K562 (cell line): ENCODE measurements around the gene C1orf56. TPM values are rescaled to one million over a fixed set of nuclear protein-coding genes. Genes with fewer than 3 reads are reported as not detected.

Experiments used
- ATAC-seq: fragments of 200-7000 bp; cut with Tn5 transposase; 3 replicates; pipeline ENCODE4 v1.9.1; 2020; ENCODE audit warnings: moderate library complexity
- BruUV-seq: library from RNA; stranded (reverse); fragments of 400-500 nt; replicated peaks from 2 replicates; lab custom pipeline; 2021; lab: Mats Ljungman, UMichigan
- CTCF ChIA-PET: fragments of 300-600 bp; formaldehyde crosslinking; extraction: SDS; loops from one replicate; lab custom pipeline; 2021; ENCODE audit warnings: low intra/inter-chr PET ratio; lab: Yijun Ruan, JAX
- POLR2A ChIA-PET: fragments of 300-600, 350-650 bp; sonication (Branson Sonifier 250); formaldehyde crosslinking; extraction: SDS; loops from one replicate; lab custom pipeline; 2021; ENCODE audit warnings: antibody characterized with exemption, inconsistent platforms; lab: Yijun Ruan, JAX
- DNase-seq, 4 experiments: peaks; one replicate each; pipeline versions ENCODE4 v3.0.0 to v3.0.0-alpha.2; 2011 to 2018; ENCODE audit warnings: low spot score in 3 of 4, mixed read lengths in 3 of 4; ENCODE audit errors: extremely low read depth in 1 of 4
- FAIRE-seq: peaks from 2 replicates; lab custom pipeline; 2011; peaks lifted over from hg19 to GRCh38; lab: Jason Lieb, UNC
- H2AFZ ChIP-seq: 2 replicates; pipeline ENCODE4 v1.6.0; 2011; ENCODE audit warnings: low read depth, low read length, control low read depth, inconsistent platforms
- H3K27ac ChIP-seq: fragments of 200-600 bp; 3 replicates; pipeline ENCODE4 v1.8.0; 2011; ENCODE audit warnings: low read depth, mild to moderate bottlenecking, control low read depth, inconsistent platforms, low read length, moderate library complexity, mixed read lengths; ENCODE audit errors: extremely low read depth
- H3K27me3 ChIP-seq, 2 experiments: fragments of 300-600 bp in 1 of 2; 2 replicates in 1 of 2; 3 replicates in 1 of 2; pipeline versions ENCODE4 v1.6.0 to v1.8.0; 2011; ENCODE audit warnings: inconsistent platforms in 2 of 2, low read length in 2 of 2, mild to moderate bottlenecking in 1 of 2, mixed read lengths in 1 of 2, moderate library complexity in 1 of 2; ENCODE audit not compliant: control insufficient read depth in 2 of 2, insufficient read depth in 2 of 2
- H3K36me3 ChIP-seq: fragments of 300-600 bp; 3 replicates; pipeline ENCODE4 v1.8.0; 2011; ENCODE audit warnings: mild to moderate bottlenecking, low read length, inconsistent platforms; ENCODE audit not compliant: control insufficient read depth, insufficient read depth
- H3K4me1 ChIP-seq, 2 experiments: fragments of 200-600 bp in 1 of 2; replicated peaks in 1 of 2; 2 replicates in 1 of 2; 3 replicates in 1 of 2; pipeline versions ENCODE4 v1.5.1 to v1.8.0; 2011; ENCODE audit warnings: inconsistent platforms in 2 of 2, low read length in 2 of 2, mild to moderate bottlenecking in 1 of 2, mixed read lengths in 1 of 2, moderate library complexity in 1 of 2; ENCODE audit not compliant: control insufficient read depth in 2 of 2, insufficient read depth in 2 of 2
- H3K4me2 ChIP-seq: 2 replicates; pipeline ENCODE4 v1.6.1; 2011; ENCODE audit warnings: low read length, control low read depth, inconsistent platforms, mixed read lengths; ENCODE audit not compliant: insufficient read depth
- H3K4me3 ChIP-seq: fragments of 200-600 bp; sonication (generic), shearing (Covaris generic); 2 replicates; pipeline ENCODE4 v1.5.1; 2016; ENCODE audit warnings: control low read depth, inconsistent platforms
- H3K79me2 ChIP-seq: fragments of 200-600 bp; 3 replicates; pipeline ENCODE4 v1.8.0; 2011; ENCODE audit warnings: low read length, inconsistent platforms; ENCODE audit not compliant: control insufficient read depth, insufficient read depth
- H3K9ac ChIP-seq, 2 experiments: 2 replicates each; pipeline versions ENCODE4 v1.6.0 to v1.6.1; 2011; ENCODE audit warnings: low read depth in 2 of 2, low read length in 2 of 2, control low read depth in 1 of 2, inconsistent platforms in 1 of 2, mild to moderate bottlenecking in 1 of 2, mixed read lengths in 1 of 2; ENCODE audit not compliant: insufficient read depth in 1 of 2
- H3K9me1 ChIP-seq: one replicate; pipeline ENCODE4 v1.6.0; 2011; ENCODE audit warnings: inconsistent platforms, mild to moderate bottlenecking, low read length, moderate library complexity; ENCODE audit not compliant: control insufficient read depth, insufficient read depth
- H3K9me3 ChIP-seq: replicated peaks from 2 replicates; pipeline ENCODE4 v1.5.1; 2011; ENCODE audit warnings: low read depth, low read length, inconsistent platforms; ENCODE audit not compliant: control insufficient read depth, insufficient read depth
- H4K20me1 ChIP-seq: replicated peaks from 2 replicates; pipeline ENCODE4 v1.6.1; 2011; ENCODE audit warnings: low read length, inconsistent platforms, mixed read lengths; ENCODE audit not compliant: control insufficient read depth, insufficient read depth
- ATF1 ChIP-seq, 2 experiments: fragments of 450-650 bp in 1 of 2; IDR thresholded peaks; 2 replicates each; pipeline ENCODE4 v1.6.1; 2016; ENCODE audit warnings: missing compliant biosample characterization in 1 of 2, missing genetic modification characterization in 1 of 2
- CBX8 ChIP-seq: fragments of 200-600 bp; sonication (generic); IDR thresholded peaks from 2 replicates; pipeline ENCODE4 v1.6.1; 2012; ENCODE audit warnings: borderline replicate concordance, mixed run types, low read depth, mild to moderate bottlenecking, moderate library complexity, mixed read lengths, low read length, control low read depth, inconsistent platforms; ENCODE audit not compliant: poor library complexity, severe bottlenecking; ENCODE audit errors: extremely low read depth
- E2F4 ChIP-seq: sonication (generic); formaldehyde crosslinking; IDR thresholded peaks from 2 replicates; pipeline ENCODE4 v1.8.0; 2022; ENCODE audit warnings: mild to moderate bottlenecking, low read depth, missing genetic modification reagents
- JUND ChIP-seq, 2 experiments: IDR thresholded peaks; 2 replicates in 1 of 2; 3 replicates in 1 of 2; pipeline ENCODE4 v1.6.1; 2011; ENCODE audit warnings: borderline replicate concordance in 2 of 2, low read depth in 2 of 2, low read length in 2 of 2, improper control_type of control experiment in 1 of 2, missing biosample characterization in 1 of 2, missing genetic modification characterization in 1 of 2, missing genetic modification reagents in 1 of 2
- NR3C1 ChIP-seq: sonication (generic); formaldehyde crosslinking; IDR thresholded peaks from 2 replicates; pipeline ENCODE4 v1.8.1; 2022; ENCODE audit warnings: missing genetic modification reagents
- NR4A1 ChIP-seq, 2 experiments: fragments of 250-450 bp in 1 of 2; fragments of 450-650 bp in 1 of 2; sonication (Bioruptor Pico) in 1 of 2; IDR thresholded peaks; 2 replicates each; pipeline versions ENCODE4 v1.4.0 to v1.6.1; 2016 to 2020; ENCODE audit warnings: mild to moderate bottlenecking in 2 of 2, missing compliant biosample characterization in 1 of 2, missing genetic modification characterization in 1 of 2, moderate library complexity in 1 of 2
- RCOR1 ChIP-seq, 2 experiments: IDR thresholded peaks; 2 replicates each; pipeline ENCODE4 v1.6.1; 2012; ENCODE audit warnings: low read depth in 2 of 2, low read length in 2 of 2, borderline replicate concordance in 1 of 2, improper control_type of control experiment in 1 of 2
- TCF7L2 ChIP-seq: fragments of 150-350 bp; IDR thresholded peaks from 2 replicates; pipeline ENCODE4 v1.6.1; 2016; ENCODE audit warnings: low read depth, mild to moderate bottlenecking, low read length, moderate library complexity
- TEAD1 ChIP-seq, 2 experiments: fragments of 450-650 bp in 1 of 2; sonication (generic) in 1 of 2; formaldehyde crosslinking; IDR thresholded peaks; 2 replicates each; pipeline versions ENCODE4 v1.4.0 to v1.8.0; 2020 to 2022; ENCODE audit warnings: mild to moderate bottlenecking in 2 of 2, missing genetic modification reagents in 1 of 2
- ZNF140 ChIP-seq: fragments of 250-450 bp; sonication (Bioruptor Pico); IDR thresholded peaks from 2 replicates; pipeline ENCODE4 v1.8.0; 2021; ENCODE audit warnings: moderate library complexity, mild to moderate bottlenecking, inconsistent platforms
- WGBS: fragments of 100-300 bp; shearing (Covaris generic); methylation state at CpG from one replicate; pipeline ENCODE4 v1.1.6; 2016; ENCODE audit warnings: low coverage, mixed read lengths; ENCODE audit not compliant: insufficient coverage; ENCODE audit errors: missing lambda C conversion rate; 5-methylcytosine and 5-hydroxymethylcytosine counted together
- in situ Hi-C: fragments of 300-500 bp; cut with MboI; formaldehyde crosslinking; loops from 4 replicates; pipeline ENCODE4 v1.15.0; 2018; ENCODE audit warnings: inconsistent platforms, mixed read lengths
- intact Hi-C: fragments of 100-400 bp; cut with micrococcal nuclease; formaldehyde crosslinking; loops from 2 replicates; pipeline ENCODE4 v1.14.2; 2022
- polyA plus RNA-seq, 8 experiments: library from polyadenylated mRNA; depleted of rRNA in 4 of 8; stranded (reverse) in 5 of 8; unstranded in 3 of 8; fragments of >200 nt; fragmentation: Nextera tagmentation in 2 of 8; fragmentation: Illumina TruSeq in 1 of 8; extraction: Ambion mirVana in 2 of 8; extraction: Trizol in 1 of 8; gene quantifications; 2 replicates each; pipeline versions ENCODE4 v1.2.1 to v1.2.3, GENCODE V29; 2011 to 2014; ENCODE audit warnings: inconsistent platforms in 1 of 8, missing spikeins in 1 of 8
- total RNA-seq, 7 experiments: library from RNA; depleted of rRNA in 6 of 7; stranded (reverse); fragments of >200 nt in 6 of 7; fragmentation: Illumina TruSeq in 2 of 7; extraction: Trizol in 2 of 7; gene quantifications; 2 replicates each; pipeline versions ENCODE4 v1.2.1 to v1.2.3, GENCODE V29; 2011 to 2021; ENCODE audit warnings: low replicate concordance in 1 of 7
- TF ChIP-seq, protein P1 (sequence below): sonication (generic); formaldehyde crosslinking; IDR thresholded peaks from 2 replicates; pipeline ENCODE4 v1.8.0; 2022; ENCODE audit warnings: mild to moderate bottlenecking, missing genetic modification reagents, borderline replicate concordance
- TF ChIP-seq, protein P2 (sequence below): fragments of 450-650 bp; formaldehyde crosslinking; conservative IDR thresholded peaks from 2 replicates; pipeline ENCODE4 v1.4.0; 2022; ENCODE audit warnings: mild to moderate bottlenecking, missing genetic modification characterization

C1orf56 gene
- total and polyA plus RNA-seq, 9 of the 15 experiments (the other 6 are each of a cell fraction or from before 2014, with no cell fraction given), result 0.18 to 15.7 (median 1.1) TPM

DNA sequence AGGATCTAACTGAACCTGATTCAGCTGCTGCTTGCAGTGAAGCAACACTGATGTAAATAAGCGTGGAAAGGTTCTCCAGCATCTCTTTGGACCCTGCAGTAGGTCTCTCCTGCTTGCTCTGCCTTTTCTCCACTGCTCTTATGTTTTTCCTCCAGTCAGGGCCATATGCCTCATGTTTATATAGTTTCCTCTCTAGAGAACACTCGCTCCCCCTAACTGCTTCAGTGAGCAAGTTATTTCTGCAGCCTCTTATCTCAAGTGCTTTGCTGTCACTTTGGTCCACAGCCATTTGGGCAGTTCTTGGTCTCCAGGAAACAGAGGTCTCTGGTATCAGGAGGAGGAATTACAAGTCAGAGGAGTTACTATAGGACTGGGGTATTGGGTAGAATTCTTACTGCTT, 34.0 kb upstream of the C1orf56 start:
- peaks cover 34% of the 10 kb centered on the region for H3K36me3 ChIP-seq
- H3K27me3 ChIP-seq, result no peaks in the 10 kb centered on the region
- CTCF ChIA-PET, result no interaction called here
- peak; percentile 81 for FAIRE-seq
- H3K9ac ChIP-seq, result peak overlapping the region; percentile 21 to 41; a peak in 1 of 4 replicates
- no peaks in the 10 kb centered on the region for H3K9me1 ChIP-seq
- WGBS, result 3% methylated on average over 2 of the region's 2 CpGs
- no peak overlapping the region for H3K4me3 ChIP-seq
- POLR2A ChIA-PET, result interaction anchor here (1.5 kb wide), 2 partner anchors 10 to 36 kb away, joined by 4 read pairs; no protein-coding TSS in a partner anchor
- no TSS peak for BruUV-seq
- in situ Hi-C loops (no loop called here), intact Hi-C loops (no loop called here)
- peaks cover 20 to 34% of the 10 kb centered on the region in 2 experiments for H3K4me1 ChIP-seq
- peak in 2 of 4 experiments; percentile 61 to 87 for DNase-seq
- no peaks in the 10 kb centered on the region for H4K20me1 ChIP-seq
- peak overlapping the region; percentile 59; the same call in 1 of the 2 replicates for H3K4me2 ChIP-seq
- peaks cover 45% of the 10 kb centered on the region for H3K79me2 ChIP-seq
- H3K27ac ChIP-seq, result peak overlapping the region; percentile 65; the same call in 2 of the 3 replicates
- ATAC-seq, result peak; percentile 75
- no peaks in the 10 kb centered on the region for H3K9me3 ChIP-seq
- H2AFZ ChIP-seq, result peak overlapping the region; percentile 53; the same call in 1 of the 2 replicates
- TF ChIP-seq RCOR1 (IDR thresholded peaks at IDR 0.05; ENCODE audit: borderline replicate concordance in 1 of 2, low read depth in 2 of 2, low read length in 2 of 2) (peak in 1 of 2 experiments; percentile 43; a peak in 1 of 4 replicates), TEAD1 (CRISPR knock-in tag; IDR thresholded peaks at IDR 0.05) (no peak), CBX8 (no peak), TCF7L2 (no peak), ATF1 (CRISPR knock-in tag; IDR thresholded peaks at IDR 0.05) (no peak), ATF1 (tag; IDR thresholded peaks at IDR 0.05) (0 out of 2 replicates have a peak, but pooled peaks have one; percentile 15), ZNF140 (CRISPR knock-in tag) (no peak), JUND (IDR thresholded peaks at IDR 0.05; ENCODE audit: borderline replicate concordance, low read depth, low read length) (peak; percentile 42; the same call in 1 of the 2 replicates), JUND (tag; IDR thresholded peaks at IDR 0.05; ENCODE audit: borderline replicate concordance, low read depth, low read length) (no peak; the same call in 2 of the 3 replicates), NR3C1 (CRISPR knock-in tag) (no peak), NR4A1 (CRISPR knock-in tag; IDR thresholded peaks at IDR 0.05) (no peak), NR4A1 (tag; IDR thresholded peaks at IDR 0.05) (no peak), E2F4 (CRISPR knock-in tag) (no peak)
- TF ChIP-seq, protein P1, sequence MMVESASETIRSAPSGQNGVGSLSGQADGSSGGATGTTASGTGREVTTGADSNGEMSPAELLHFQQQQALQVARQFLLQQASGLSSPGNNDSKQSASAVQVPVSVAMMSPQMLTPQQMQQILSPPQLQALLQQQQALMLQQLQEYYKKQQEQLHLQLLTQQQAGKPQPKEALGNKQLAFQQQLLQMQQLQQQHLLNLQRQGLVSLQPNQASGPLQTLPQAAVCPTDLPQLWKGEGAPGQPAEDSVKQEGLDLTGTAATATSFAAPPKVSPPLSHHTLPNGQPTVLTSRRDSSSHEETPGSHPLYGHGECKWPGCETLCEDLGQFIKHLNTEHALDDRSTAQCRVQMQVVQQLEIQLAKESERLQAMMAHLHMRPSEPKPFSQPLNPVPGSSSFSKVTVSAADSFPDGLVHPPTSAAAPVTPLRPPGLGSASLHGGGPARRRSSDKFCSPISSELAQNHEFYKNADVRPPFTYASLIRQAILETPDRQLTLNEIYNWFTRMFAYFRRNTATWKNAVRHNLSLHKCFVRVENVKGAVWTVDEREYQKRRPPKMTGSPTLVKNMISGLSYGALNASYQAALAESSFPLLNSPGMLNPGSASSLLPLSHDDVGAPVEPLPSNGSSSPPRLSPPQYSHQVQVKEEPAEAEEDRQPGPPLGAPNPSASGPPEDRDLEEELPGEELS (CRISPR knock-in tag), result no peak
- TF ChIP-seq, protein P2, sequence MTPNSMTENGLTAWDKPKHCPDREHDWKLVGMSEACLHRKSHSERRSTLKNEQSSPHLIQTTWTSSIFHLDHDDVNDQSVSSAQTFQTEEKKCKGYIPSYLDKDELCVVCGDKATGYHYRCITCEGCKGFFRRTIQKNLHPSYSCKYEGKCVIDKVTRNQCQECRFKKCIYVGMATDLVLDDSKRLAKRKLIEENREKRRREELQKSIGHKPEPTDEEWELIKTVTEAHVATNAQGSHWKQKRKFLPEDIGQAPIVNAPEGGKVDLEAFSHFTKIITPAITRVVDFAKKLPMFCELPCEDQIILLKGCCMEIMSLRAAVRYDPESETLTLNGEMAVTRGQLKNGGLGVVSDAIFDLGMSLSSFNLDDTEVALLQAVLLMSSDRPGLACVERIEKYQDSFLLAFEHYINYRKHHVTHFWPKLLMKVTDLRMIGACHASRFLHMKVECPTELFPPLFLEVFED (CRISPR knock-in tag), result no peak
